Liver (tissue), 3 donors: Measurements from ENCODE around the gene SCIN.

Source experiments
- REST ChIP-seq: IDR thresholded peaks from 2 replicates; pipeline ENCODE4 v1.6.1; 2016; ENCODE audit warnings: antibody characterized with exemption, mild to moderate bottlenecking
- SP1 ChIP-seq: IDR thresholded peaks from 2 replicates; pipeline ENCODE4 v1.6.1; 2018; ENCODE audit warnings: antibody characterized with exemption, mild to moderate bottlenecking
- TAF1 ChIP-seq: conservative IDR thresholded peaks from 2 replicates; pipeline ENCODE4 v1.6.1; 2016; ENCODE audit warnings: antibody characterized with exemption, mild to moderate bottlenecking
- TF ChIP-seq, protein P1 (sequence below): fragments of 150-350 bp; IDR thresholded peaks from 2 replicates; pipeline ENCODE4 v1.5.1; 2017; ENCODE audit warnings: improper control_type of control experiment, low read depth, low read length; ENCODE audit not compliant: missing input control
- donor health status: healthy.
- donor health status: healthy.

DNA sequence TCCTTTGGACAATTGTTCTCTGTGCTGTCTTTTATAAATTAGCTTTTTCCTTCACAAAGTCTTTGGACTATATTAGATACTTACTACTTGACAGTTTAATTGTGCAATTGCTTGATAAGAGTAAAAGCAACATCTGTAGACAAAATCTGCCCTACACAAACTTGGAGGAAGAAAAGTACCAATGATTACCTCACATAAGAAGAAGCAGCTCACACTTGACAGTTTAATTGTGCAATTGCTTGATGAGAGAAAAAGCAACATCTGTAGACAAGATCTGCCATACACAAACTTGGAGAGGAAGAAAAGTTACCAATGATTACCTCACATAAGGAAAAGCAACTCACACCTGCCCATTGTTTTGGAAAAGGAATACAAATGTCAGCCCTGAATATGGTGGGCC, 17.1 kb upstream of the SCIN start:
- TF ChIP-seq REST: no peak
- TF ChIP-seq TAF1: no peak
- TF ChIP-seq, protein P1, sequence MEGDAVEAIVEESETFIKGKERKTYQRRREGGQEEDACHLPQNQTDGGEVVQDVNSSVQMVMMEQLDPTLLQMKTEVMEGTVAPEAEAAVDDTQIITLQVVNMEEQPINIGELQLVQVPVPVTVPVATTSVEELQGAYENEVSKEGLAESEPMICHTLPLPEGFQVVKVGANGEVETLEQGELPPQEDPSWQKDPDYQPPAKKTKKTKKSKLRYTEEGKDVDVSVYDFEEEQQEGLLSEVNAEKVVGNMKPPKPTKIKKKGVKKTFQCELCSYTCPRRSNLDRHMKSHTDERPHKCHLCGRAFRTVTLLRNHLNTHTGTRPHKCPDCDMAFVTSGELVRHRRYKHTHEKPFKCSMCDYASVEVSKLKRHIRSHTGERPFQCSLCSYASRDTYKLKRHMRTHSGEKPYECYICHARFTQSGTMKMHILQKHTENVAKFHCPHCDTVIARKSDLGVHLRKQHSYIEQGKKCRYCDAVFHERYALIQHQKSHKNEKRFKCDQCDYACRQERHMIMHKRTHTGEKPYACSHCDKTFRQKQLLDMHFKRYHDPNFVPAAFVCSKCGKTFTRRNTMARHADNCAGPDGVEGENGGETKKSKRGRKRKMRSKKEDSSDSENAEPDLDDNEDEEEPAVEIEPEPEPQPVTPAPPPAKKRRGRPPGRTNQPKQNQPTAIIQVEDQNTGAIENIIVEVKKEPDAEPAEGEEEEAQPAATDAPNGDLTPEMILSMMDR: no peak
- no peak for TF ChIP-seq SP1
